GM11168 (cell line): ENCODE measurements around the gene RAB40B.

Experiments used
- in situ Hi-C: fragments of 300-500 bp; cut with MboI; formaldehyde crosslinking; loops from one replicate; pipeline ENCODE4 v1.12.0; 2022; ENCODE audit warnings: low sequenced_read_pairs; ENCODE audit not compliant: unreplicated experiment

Gene RAB40B

GRCh38 chr17:82631544-82631943, 67.0 kb downstream of the RAB40B start:
- in situ Hi-C loops: no loop called here

- in situ Hi-C loops: no loop called here
These were observed 68.3 kb downstream of the RAB40B start for GRCh38 chr17:82630212-82630611.

GRCh38 chr17:82629748-82630147, 68.8 kb downstream of the RAB40B start:
- in situ Hi-C loops: no loop called here

GRCh38 chr17:82627405-82627804, 71.1 kb downstream of the RAB40B start:
- in situ Hi-C loops: no loop called here

GRCh38 chr17:82623707-82624106, 74.8 kb downstream of the RAB40B start:
- in situ Hi-C loops: no loop called here

- in situ Hi-C loops: no loop called here
These were observed 78.9 kb downstream of the RAB40B start for GRCh38 chr17:82619641-82620040.

GRCh38 chr17:82619211-82619610, 79.3 kb downstream of the RAB40B start:
- in situ Hi-C loops: no loop called here

- in situ Hi-C loops: no loop called here
These were observed 82.3 kb downstream of the RAB40B start for GRCh38 chr17:82616021-82616711.

GRCh38 chr17:82615084-82616020, 83.1 kb downstream of the RAB40B start:
- in situ Hi-C loops: no loop called here

GRCh38 chr17:82614095-82614631, 84.3 kb downstream of the RAB40B start:
- in situ Hi-C loops: no loop called here

GRCh38 chr17:82613283-82614094, 85.0 kb downstream of the RAB40B start:
- in situ Hi-C loops: no loop called here

- in situ Hi-C loops: no loop called here
These were observed 87.1 kb downstream of the RAB40B start for GRCh38 chr17:82611140-82612058.

GRCh38 chr17:82609655-82610054, 88.8 kb downstream of the RAB40B start:
- in situ Hi-C loops: no loop called here

GRCh38 chr17:82608816-82609215, 89.7 kb downstream of the RAB40B start:
- in situ Hi-C loops: no loop called here

GRCh38 chr17:82605939-82606600, 92.4 kb downstream of the RAB40B start:
- in situ Hi-C loops: no loop called here
